AG10803 (cell line): ENCODE data around the gene GK.
A peak's percentile ranks its signal among the peaks of the same experiment; 100 is the strongest.

Experiments
- DNase-seq: peaks from one replicate; pipeline ENCODE4 v3.0.0; 2010; ENCODE audit warnings: low read depth
- H3K4me3 ChIP-seq: 2 replicates; pipeline ENCODE4 v1.5.1; 2011; ENCODE audit warnings: mild to moderate bottlenecking, low read length, control low read depth
- TF ChIP-seq, protein P1 (sequence below): conservative IDR thresholded peaks from 2 replicates; pipeline ENCODE4 v1.5.1; 2011; ENCODE audit warnings: mild to moderate bottlenecking, low read length, control low read depth, inconsistent platforms

GK gene

DNA sequence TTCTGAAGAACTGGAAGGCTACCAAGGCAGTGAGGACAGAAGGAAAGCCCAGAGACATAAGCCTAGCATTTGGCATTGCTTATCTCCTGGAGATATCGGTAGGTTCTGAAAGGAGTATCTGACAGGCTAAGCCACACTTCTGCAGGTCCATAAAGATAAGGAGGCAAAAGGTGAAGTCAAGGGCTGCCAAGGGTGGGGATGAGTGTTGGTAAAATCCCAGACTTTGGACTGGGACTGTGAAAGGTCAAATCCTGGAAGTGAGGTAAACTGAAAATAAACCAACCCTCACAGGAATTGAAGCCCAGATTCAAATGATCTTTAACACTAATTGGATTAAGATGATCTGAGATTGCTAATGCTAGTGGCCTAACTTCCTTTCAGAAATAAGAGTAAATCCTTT lies 27.4 kb downstream of the GK start:
- DNase-seq: no peak
- H3K4me3 ChIP-seq: no peak overlapping the region
- TF ChIP-seq, protein P1, sequence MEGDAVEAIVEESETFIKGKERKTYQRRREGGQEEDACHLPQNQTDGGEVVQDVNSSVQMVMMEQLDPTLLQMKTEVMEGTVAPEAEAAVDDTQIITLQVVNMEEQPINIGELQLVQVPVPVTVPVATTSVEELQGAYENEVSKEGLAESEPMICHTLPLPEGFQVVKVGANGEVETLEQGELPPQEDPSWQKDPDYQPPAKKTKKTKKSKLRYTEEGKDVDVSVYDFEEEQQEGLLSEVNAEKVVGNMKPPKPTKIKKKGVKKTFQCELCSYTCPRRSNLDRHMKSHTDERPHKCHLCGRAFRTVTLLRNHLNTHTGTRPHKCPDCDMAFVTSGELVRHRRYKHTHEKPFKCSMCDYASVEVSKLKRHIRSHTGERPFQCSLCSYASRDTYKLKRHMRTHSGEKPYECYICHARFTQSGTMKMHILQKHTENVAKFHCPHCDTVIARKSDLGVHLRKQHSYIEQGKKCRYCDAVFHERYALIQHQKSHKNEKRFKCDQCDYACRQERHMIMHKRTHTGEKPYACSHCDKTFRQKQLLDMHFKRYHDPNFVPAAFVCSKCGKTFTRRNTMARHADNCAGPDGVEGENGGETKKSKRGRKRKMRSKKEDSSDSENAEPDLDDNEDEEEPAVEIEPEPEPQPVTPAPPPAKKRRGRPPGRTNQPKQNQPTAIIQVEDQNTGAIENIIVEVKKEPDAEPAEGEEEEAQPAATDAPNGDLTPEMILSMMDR: no peak

DNA sequence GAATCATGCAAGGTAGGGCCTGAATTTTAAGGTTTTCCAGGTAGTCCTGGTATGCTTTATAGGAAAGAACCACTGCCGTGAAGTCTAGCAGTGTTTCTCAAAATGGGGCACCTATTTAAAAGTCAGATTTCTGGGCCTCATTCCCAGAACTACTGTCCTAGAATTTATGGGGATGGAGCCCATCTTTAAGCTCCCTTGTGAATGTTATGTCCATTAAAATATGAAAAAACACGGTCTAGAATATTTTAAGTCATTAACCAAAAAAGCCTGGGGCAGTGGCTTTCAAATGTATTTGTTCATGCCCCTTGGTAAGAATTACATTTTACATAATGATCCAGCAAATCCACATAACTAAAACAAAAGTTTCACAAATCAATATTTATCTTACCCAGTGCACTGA lies 35.4 kb downstream of the GK start:
- no peak for DNase-seq
- TF ChIP-seq, protein P1: no peak
- no peak overlapping the region for H3K4me3 ChIP-seq

DNA sequence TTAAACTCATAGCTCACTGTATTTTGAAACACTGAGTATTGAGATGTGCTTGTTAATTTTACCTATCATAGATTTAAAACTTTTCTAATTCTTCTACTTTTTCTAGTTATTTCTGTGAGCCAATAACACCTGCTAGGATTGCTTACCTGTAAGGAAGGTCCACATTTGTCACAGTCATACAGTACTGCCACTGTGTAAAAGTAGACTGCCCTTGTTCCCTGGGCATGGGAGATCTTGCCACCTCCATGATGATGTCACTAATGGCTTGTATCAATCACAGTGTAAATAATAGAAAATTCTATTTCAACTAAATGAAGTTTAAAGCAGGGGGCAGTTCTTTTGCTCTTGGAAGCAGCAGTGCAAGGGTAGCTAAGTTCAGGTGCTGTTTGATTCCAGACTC lies 35.9 kb downstream of the GK start:
- TF ChIP-seq, protein P1: no peak
- DNase-seq: no peak
- no peak overlapping the region for H3K4me3 ChIP-seq

DNA sequence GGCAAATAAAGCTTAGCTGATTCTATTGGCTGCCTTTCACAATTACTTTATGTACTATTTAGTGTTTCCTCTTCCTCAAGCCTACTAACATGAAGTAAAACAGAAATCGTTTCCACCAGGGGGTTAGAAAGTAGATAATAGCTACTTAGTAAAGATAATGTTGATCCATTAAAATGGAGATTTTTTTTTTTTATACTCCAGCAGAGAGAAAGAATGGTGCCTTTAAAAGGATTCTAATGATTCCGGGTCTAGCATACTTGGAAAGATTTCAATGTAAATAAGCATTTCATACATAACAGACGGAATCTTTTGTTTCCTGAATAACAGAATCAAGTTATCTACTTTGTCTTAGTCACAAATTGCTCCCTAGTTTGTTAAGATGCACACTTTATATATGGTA lies 37.1 kb downstream of the GK start:
- no peak overlapping the region for H3K4me3 ChIP-seq
- TF ChIP-seq, protein P1: no peak
- DNase-seq: peak; percentile 4

DNA sequence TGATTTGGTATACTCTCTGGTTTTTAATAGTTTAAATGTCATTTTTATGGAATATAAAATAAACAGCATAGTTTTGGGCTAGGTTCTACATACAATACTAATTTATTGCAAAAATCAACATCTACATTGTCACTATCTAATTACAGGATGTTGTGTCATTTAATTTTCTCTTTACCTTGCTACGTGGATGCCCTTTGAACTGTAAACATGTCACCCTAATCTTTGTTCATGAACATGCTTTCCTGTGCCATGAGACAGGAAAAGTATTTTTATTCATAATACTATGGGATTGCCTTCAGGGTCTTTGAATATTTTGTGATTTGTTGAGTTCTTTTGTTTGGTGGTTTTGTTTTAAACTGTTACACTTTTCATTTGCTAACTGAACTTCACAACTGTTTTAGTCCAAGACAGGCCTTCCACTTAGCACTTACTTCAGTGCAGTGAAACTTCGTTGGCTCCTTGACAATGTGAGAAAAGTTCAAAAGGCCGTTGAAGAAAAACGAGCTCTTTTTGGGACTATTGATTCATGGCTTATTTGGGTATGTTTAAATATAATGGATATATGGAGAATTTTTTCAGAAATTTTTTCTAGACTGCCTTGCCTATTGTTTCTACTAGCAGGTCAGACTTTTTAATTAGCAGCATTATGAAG lies 40.9 kb downstream of the GK start:
- DNase-seq: no peak
- no peak overlapping the region for H3K4me3 ChIP-seq
- TF ChIP-seq, protein P1: no peak

DNA sequence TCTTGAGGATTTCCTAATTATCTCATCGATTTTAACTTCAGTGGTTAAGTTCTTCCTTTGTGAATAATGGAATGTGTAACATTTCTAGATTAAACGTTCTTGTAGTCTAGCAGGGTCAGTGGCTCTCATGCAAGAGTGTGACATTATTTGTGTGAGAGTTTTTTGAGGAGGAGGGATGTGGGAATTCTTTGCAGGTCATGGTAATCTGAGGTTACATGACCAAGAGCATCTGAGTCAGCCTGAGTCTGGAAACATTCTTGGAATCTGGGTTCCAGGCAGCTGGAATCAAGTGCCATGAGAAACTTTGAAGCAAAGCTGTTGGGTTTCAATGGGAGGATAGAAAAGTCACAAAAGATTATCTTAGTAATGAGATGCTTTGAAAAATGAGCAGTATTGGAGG lies 49.5 kb downstream of the GK start:
- DNase-seq: peak; percentile 89
- TF ChIP-seq, protein P1: no peak

DNA sequence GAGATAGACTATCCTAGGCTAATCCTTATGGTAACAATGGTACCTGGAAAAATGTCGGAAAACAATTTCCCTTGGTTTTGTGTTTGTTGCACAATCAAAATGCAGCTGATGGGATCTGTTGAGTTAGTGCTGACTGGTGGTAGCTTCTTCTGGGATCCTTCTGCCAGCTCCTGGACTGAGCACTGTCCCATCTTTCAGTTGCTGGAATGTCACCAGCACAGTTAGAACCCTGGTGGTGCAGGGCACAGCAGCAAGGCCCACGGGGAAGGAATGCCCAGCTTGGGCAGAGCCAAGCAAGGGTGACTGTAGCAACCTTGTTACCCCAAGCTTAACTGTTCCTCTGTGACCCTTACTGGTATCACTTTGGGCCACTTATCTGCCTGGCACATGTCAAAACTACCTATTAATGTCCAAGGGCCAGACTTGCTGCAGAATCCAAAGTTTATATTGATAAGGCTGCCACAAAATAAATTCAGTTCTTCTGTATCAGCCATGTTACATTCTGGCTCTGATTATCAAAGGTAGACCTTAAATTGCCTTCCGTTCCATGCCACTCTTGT lies 53.1 kb downstream of the GK start:
- H3K4me3 ChIP-seq: no peak overlapping the region
- DNase-seq: no peak
- TF ChIP-seq, protein P1: no peak

More for the DNA sequence above, 49.5 kb downstream of the GK start:
- H3K4me3 ChIP-seq: no peak overlapping the region
